Activated CD8-positive, alpha-beta T cell treated with anti-CD3 and anti-CD28 coated beads for 36 hours (primary cell): ENCODE results near the gene AMER2. TPM values are rescaled to one million over a fixed set of nuclear protein-coding genes. Genes with fewer than 3 reads are reported as not detected.

Experiments
- ATAC-seq: fragments of 200-7000 bp; cut with Tn5 transposase; one replicate; pipeline ENCODE4 v1.10.0; 2021; ENCODE audit warnings: mild to moderate bottlenecking, moderate library complexity
- CTCF ChIA-PET: fragments of 350-600 bp; sonication (Branson Sonifier 250); formaldehyde crosslinking; loops from one replicate; lab custom pipeline; 2021; ENCODE audit warnings: antibody characterized with exemption; lab: Charles Lee
- POLR2A ChIA-PET: fragments of 350-600 bp; sonication (Branson Sonifier 250); formaldehyde crosslinking; loops from one replicate; lab custom pipeline; 2021; ENCODE audit warnings: antibody characterized with exemption; lab: Charles Lee
- DNase-seq: peaks from one replicate; pipeline ENCODE4 v3.0.0-alpha.2; 2020
- H3K27ac Mint-ChIP-seq: one replicate; pipeline ENCODE4 v1.8.0; 2021; ENCODE audit warnings: mild to moderate bottlenecking, mixed read lengths
- H3K27me3 Mint-ChIP-seq: one replicate; pipeline ENCODE4 v1.8.0; 2021; ENCODE audit warnings: mixed read lengths
- H3K36me3 Mint-ChIP-seq: one replicate; pipeline ENCODE4 v1.8.0; 2021; ENCODE audit warnings: low read depth, mixed read lengths
- H3K4me1 Mint-ChIP-seq: one replicate; pipeline ENCODE4 v1.8.0; 2021; ENCODE audit warnings: low read depth, mixed read lengths
- H3K4me3 Mint-ChIP-seq: one replicate; pipeline ENCODE4 v1.8.0; 2021; ENCODE audit warnings: mild to moderate bottlenecking, moderate library complexity, mixed read lengths
- H3K9me3 Mint-ChIP-seq: one replicate; pipeline ENCODE4 v1.8.0; 2021; ENCODE audit warnings: mixed read lengths
- CTCF ChIP-seq: fragments of 200-600 bp; IDR thresholded peaks from one replicate; pipeline ENCODE4 v1.8.0; 2022; ENCODE audit warnings: antibody characterized with exemption, mild to moderate bottlenecking
- intact Hi-C: fragments of 100-400 bp; cut with micrococcal nuclease; formaldehyde crosslinking; loops from one replicate; pipeline ENCODE4 v1.10.0; 2022
- total RNA-seq, 2 experiments: library from RNA; stranded (reverse); gene quantifications; one replicate each; pipeline ENCODE4 v1.2.3, GENCODE V29; 2021

Gene AMER2
- total RNA-seq, 2 experiments from 2014 or later = not detected

GRCh38 chr13:25137788-25138115, 34.3 kb downstream of the AMER2 start:
- intact Hi-C loops = no loop called here
- no peak for DNase-seq
- no peak overlapping the region for H3K4me3 Mint-ChIP-seq
- no peaks in the 10 kb centered on the region for H3K36me3 Mint-ChIP-seq
- no peak overlapping the region for H3K27ac Mint-ChIP-seq
- CTCF ChIA-PET = no interaction called here
- H3K27me3 Mint-ChIP-seq = peaks cover 35% of the 10 kb centered on the region
- no peak for ATAC-seq
- no peaks in the 10 kb centered on the region for H3K4me1 Mint-ChIP-seq
- no peak for TF ChIP-seq CTCF
- H3K9me3 Mint-ChIP-seq = peaks cover 5% of the 10 kb centered on the region
- POLR2A ChIA-PET = interaction anchor here (0.6 kb wide), 1 partner anchor 350 kb away, joined by 3 read pairs; no protein-coding TSS in a partner anchor

- Mint-ChIP-seq H3K36me3 (no peaks in the 10 kb centered on the region), H3K27ac (no peak overlapping the region), H3K9me3 (peaks cover 5% of the 10 kb centered on the region), H3K4me1 (no peaks in the 10 kb centered on the region), H3K4me3 (no peak overlapping the region), H3K27me3 (peaks cover 35% of the 10 kb centered on the region)
- DNase-seq (no peak), ATAC-seq (no peak)
- TF ChIP-seq CTCF = no peak
- ChIA-PET CTCF (no interaction called here), POLR2A (no interaction called here)
- intact Hi-C loops = no loop called here
Measured at GRCh38 chr13:25136880-25137787, 35.0 kb downstream of the AMER2 start.

GRCh38 chr13:25135896-25136295, 36.2 kb downstream of the AMER2 start:
- no peak overlapping the region for H3K4me3 Mint-ChIP-seq

GRCh38 chr13:25132751-25133390, 39.2 kb downstream of the AMER2 start:
- TF ChIP-seq CTCF = no peak
- ChIA-PET POLR2A (no interaction called here), CTCF (interaction anchor here (0.6 kb wide), 1 partner anchor 45 kb away, joined by 3 read pairs; no protein-coding TSS in a partner anchor)
- DNase-seq (no peak), ATAC-seq (no peak)
- Mint-ChIP-seq H3K27ac (no peak overlapping the region), H3K36me3 (no peaks in the 10 kb centered on the region), H3K9me3 (peaks cover 5% of the 10 kb centered on the region), H3K4me3 (no peak overlapping the region), H3K27me3 (peaks cover 25% of the 10 kb centered on the region), H3K4me1 (no peaks in the 10 kb centered on the region)
- intact Hi-C loops = no loop called here

More at GRCh38 chr13:25135896-25136295, 36.2 kb downstream of the AMER2 start:
- ATAC-seq (no peak), DNase-seq (no peak)
- no peak for TF ChIP-seq CTCF
- no peaks in the 10 kb centered on the region for H3K4me1 Mint-ChIP-seq
- CTCF ChIA-PET = no interaction called here
- intact Hi-C loops = no loop called here
- POLR2A ChIA-PET = no interaction called here
- peaks cover 29% of the 10 kb centered on the region for H3K27me3 Mint-ChIP-seq
- peaks cover 5% of the 10 kb centered on the region for H3K9me3 Mint-ChIP-seq
- H3K36me3 Mint-ChIP-seq = no peaks in the 10 kb centered on the region
- no peak overlapping the region for H3K27ac Mint-ChIP-seq

- Mint-ChIP-seq H3K27me3 (peaks cover 20% of the 10 kb centered on the region), H3K9me3 (peaks cover 5% of the 10 kb centered on the region), H3K36me3 (no peaks in the 10 kb centered on the region), H3K4me1 (no peaks in the 10 kb centered on the region), H3K4me3 (no peak overlapping the region), H3K27ac (no peak overlapping the region)
- no peak for DNase-seq
- ChIA-PET POLR2A (no interaction called here), CTCF (interaction anchor here (0.6 kb wide), 1 partner anchor 45 kb away, joined by 3 read pairs; no protein-coding TSS in a partner anchor)
- intact Hi-C loops = no loop called here
- ATAC-seq = no peak
- no peak for TF ChIP-seq CTCF
Measured at GRCh38 chr13:25131881-25132420, 40.1 kb downstream of the AMER2 start.
